AG08396 (cell line): ENCODE results near the gene SLC43A3.
"Not testable (repeated sequence)": the region's sequence is repeated elsewhere in the genome, so short reads cannot be mapped to it uniquely, and the experiment has no call there.

Experiments
- DNase-seq: peaks from one replicate; pipeline ENCODE4 v3.0.0; 2012; ENCODE audit warnings: low spot score, mixed read lengths

The SLC43A3 gene

GRCh38 chr11:57405271-57405860 lies 21.6 kb downstream of the SLC43A3 start:
- no peak for DNase-seq

DNA sequence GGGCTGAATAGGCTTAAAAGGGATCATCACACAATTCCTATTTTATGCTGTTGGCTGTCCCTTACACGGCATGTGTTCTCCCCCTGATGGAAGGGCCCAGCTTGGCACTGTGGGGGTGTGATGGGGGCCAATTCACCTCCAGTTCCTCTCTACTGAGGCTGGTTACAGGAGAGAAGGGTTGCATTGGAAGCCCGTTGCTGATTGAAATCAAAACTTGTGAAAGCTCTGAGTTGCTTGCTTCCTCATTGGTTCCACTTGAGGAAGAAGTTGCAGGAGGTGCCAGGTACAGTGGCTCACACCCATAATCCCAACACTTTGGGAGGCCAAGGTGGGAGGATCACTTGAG lies 23.1 kb downstream of the SLC43A3 start:
- no peak for DNase-seq

GRCh38 chr11:57403003-57403801 lies 23.7 kb downstream of the SLC43A3 start:
- not testable (repeated sequence) for DNase-seq

GRCh38 chr11:57402188-57403002 lies 24.5 kb downstream of the SLC43A3 start:
- DNase-seq: no peak

DNA sequence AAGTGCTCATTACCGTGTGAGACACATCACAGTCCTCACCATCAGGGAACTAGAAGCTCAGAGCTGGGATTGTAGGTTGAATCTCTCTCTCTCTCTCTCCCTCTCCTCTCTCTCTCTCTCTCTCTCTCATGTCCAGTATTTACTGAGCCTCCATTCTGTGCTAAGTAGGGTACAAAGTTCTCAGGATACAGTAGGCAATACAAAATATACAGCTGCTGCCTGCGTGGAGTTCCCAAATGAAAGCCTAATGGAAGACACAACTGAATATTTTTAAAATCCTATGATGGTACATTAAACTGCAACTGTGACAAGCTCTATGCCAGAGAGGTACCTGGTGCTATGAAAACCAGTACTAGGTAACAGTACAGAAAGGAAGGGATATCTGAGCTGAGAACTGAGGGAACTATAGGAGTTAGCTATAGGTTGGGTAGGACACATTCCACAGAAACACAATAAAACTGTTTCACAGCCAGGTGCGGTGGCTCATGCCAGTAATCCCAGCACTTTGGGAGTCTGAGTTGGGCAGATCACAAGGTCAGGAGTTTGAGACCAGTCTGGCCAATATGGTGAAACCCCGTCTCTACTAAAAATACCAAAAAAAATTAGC lies 26.8 kb downstream of the SLC43A3 start:
- DNase-seq: no peak

DNA sequence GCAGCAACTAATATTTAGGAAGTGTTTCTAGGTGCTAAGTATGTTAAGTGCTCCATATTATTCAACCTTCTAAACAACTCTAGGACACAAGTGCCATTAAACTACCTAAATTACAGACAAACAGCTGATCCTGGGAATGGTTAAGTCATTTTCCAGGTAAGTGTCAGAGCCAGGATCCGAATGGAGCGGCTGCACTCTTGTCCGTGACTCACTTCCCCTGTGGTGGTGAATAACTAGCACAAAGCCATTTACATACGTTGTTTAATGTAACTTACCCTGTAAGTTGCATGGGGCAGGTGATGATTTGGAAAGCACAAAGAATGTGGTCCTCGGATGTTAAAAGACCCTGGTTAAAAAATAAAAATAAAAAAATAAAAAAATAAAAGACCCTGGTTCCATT lies 27.7 kb downstream of the SLC43A3 start:
- DNase-seq: no peak

DNA sequence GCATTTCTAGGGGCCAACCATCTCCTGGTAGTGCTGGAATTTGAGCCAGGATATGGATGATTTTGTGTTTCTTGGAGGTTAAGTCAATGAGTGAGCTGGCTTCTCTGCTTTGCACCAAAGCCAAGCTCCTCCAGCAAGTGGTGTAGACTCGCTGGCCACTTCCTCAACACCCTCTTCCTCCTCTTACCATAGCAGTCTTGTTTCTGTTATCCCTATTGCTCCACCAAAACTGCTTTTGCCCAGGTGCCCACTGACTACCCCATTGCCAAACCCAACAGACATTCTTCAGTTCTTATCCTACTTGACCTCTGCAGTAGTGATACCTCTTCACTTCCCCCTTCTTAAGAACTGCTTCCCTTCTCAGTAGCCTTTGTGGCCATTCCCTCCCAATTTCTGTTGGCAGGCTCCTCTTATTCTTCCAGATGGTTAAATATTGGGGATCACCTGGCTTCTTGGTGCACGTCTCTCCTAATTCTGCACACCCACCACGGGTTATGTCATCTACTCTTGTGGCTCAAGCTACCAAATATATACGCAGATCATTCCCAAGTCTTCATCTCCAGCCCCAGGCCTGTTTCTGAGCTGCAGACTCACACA lies 29.4 kb downstream of the SLC43A3 start:
- DNase-seq: no peak

DNA sequence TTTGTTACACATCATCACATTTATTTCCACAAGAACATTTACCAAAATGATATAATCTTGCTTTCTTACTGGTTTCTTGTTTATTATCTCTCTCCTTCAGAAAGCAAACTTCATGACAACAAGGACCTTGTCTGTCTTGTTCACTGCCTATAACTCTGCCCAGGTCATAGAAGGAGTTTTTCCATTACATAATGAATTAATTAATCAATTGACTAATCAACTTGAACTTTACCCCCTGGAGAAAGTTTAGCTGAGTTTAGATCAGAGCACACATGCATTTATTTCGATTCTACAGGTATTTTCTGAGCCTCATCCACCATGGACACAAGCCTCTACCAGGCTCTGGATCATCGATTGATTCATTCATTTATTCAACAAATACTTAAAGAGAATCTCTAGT lies 30.2 kb downstream of the SLC43A3 start:
- DNase-seq: no peak

DNA sequence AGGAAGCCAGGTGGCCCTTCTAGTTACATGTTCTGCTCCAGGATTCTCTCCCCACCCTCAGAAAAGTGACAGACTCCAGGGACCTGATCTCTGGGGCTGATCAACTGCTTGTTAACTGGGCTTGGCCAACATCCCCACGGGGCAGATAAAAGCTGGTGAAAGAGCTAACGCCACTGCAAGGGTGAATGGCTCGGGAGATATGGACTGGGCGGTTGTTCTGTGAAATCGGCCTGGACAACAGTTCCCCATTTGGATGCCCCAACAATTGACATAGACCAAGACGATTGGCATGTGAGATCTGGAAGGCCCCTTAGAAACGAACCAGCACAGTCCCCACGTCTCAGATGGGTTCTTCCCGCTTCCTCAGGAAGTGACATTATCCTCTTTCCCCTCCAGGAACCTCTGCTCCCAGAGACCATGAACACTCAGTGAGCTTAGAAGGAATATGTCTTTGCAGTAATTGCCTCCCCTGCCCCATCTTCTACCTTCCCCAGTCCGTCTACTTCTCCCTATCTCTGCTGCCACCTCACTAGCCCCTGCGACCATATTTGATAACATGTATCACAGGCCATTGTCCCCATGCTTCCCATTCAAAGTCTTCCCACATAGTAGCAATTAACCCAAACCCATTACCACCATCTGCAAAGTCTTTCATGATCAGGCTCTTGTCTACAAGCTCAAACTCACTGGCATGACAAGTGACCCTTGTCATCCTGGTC lies 30.9 kb downstream of the SLC43A3 start:
- DNase-seq: no peak

DNA sequence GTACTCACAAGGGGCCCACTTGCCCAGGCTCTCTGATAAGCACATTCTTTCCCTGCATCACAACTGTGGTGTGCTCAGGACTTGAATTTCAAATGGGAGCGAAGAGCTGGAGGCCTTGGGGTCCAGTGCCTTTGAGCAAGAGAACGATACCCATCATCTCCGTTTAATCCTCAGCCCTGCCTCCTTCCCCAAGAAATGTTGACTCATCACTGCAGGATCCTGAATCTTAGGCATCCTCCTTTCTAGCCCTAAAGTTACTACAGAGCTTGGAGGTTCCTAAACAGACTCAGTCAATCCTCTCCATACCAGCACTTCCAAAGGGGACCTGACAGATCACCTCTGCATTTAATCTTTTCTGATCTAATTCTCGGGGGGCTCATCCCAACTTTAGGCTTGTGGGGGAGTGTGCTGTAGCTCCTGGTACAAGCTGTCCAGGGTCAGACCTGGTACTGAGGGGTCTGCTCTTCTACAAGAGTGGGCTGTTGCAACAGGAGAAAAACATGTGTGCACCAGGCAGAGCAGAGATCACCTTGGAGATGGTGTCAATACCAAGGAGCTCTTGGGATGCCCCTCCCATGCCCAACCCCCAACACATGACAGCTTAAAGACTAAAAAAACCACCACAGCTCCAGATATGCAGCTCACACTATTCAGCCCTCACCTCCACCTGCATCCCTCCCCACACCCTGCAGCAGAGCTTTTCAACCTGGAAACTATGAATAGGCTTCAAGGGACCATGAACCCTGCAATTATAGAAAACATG lies 32.5 kb downstream of the SLC43A3 start:
- DNase-seq: no peak

DNA sequence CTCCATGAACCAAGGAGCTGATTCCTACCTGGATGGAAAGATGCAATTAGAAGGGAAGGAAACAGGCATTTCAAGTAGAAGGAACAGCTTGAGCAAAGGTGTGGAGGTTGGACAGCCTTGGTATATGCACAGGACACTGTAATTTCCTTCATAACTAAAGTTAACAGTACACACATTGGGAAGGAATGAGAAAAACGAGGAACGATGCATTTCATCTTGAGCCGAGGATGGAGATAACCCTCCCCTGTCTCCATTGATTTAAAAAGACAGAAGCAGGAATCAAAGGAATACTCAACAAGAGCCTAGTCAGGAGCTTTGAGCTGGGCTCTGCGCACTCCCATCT lies 34.2 kb downstream of the SLC43A3 start:
- no peak for DNase-seq

GRCh38 chr11:57392066-57392762 lies 34.7 kb downstream of the SLC43A3 start:
- no peak for DNase-seq

DNA sequence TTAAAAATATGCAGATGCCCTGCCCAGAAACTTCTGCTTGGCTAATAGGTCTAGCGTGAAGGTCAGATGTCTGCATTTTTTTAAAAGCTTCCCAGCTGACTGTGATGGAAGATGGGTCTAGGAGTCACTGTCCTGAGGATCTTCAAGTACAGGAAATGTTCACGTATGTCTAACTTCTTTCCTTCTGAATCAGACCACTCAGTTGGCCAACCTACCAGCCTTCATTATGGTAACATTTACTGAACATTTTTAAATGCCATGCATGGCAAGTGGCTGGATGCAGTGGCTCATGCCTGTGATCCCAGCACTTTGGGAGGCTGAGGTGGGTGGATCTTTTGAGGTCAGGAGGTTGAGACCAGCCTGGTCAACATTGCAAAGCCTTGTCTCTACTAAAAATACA lies 35.4 kb downstream of the SLC43A3 start:
- no peak for DNase-seq

- DNase-seq: no peak
Measured at GRCh38 chr11:57391111-57391510, 35.8 kb downstream of the SLC43A3 start.

DNA sequence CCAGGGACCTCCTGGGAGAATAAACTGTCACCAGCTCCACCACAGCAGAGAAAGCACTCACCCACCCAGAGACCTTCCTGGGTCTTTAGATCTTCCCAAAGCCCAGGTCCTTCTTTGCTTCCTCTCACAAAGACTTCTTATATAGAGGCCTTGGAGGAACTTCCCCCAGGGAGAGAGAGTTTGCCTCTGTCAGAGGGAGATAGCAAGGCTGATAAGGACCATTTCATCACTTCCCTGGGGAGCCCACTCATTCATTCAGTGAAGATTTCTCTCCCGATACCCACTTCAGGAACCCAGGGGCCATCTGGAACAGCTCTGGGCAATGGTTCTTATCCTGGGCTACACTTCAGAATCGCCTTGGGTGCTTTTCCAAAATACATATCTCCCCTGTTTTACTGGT lies 36.4 kb downstream of the SLC43A3 start, which contains the start of gene PRG2:
TSS of gene PRG2 (minus strand) at position 116 of the 400 bp plus-strand sequence. CDS start 706 bp downstream, outside the sequence.
- DNase-seq: no peak

DNA sequence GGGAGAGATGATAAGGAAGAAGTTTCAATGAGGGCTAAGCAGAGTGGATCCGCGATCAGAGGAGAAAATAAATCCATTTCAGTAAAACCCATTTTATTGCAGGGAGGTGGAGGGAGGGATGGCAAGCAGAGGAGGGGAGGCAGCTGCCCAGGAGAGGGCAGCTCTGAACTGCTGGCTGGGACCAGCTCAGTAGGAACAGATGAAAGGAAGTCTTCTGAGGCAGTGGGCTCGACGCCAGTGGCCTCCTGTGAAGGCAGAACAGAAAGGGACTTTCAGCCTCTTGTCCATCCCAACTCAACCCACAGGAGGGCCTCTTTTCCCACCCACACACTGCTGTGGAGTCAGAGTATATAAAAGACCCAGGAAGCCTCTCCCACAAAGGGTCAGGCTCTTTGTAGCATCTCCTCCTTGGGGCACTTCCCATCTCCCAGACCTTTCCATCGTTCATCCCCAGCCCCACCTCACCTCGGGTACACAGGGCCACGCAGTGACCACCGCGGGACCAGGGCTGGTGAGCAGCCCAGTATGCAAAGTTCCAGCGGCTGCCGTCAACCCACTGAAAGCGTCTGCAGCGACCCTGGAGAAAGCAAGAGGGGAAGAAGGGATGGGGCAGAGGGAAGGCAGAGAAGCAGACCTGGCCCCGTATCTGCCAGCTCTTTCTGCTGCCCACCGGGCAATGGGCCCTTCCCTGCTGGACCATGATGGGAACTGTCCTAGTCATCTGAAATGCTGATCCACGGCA lies 39.5 kb downstream of the SLC43A3 start:
- DNase-seq: no peak

GRCh38 chr11:57386178-57386940 lies 40.6 kb downstream of the SLC43A3 start:
- no peak for DNase-seq

GRCh38 chr11:57380975-57381374 lies 45.9 kb downstream of the SLC43A3 start, which contains the start of gene PRG3:
Gene PRG3 (minus strand): TSS chr11:57381150. CDS start chr11:57380708, 442 bp downstream.
- DNase-seq: no peak

- peak; percentile 31 for DNase-seq
Measured at GRCh38 chr11:57379732-57380131, 47.2 kb downstream of the SLC43A3 start.
